PC-3 (cell line): Measurements from ENCODE around the gene SHISA8.

ENCODE experiments used
- EZH2 ChIP-seq: fragments of 300-600 bp; sonication (generic); IDR thresholded peaks from one replicate; pipeline ENCODE4 v1.6.1; 2017; ENCODE audit warnings: antibody characterized with exemption, mild to moderate bottlenecking, low read length; ENCODE audit not compliant: unreplicated experiment
- EZH2phosphoT487 ChIP-seq: fragments of 300-600 bp; sonication (generic); IDR thresholded peaks from 2 replicates; pipeline ENCODE4 v1.6.1; 2018; ENCODE audit warnings: mild to moderate bottlenecking, antibody characterized with exemption, low read length, borderline replicate concordance
- TF ChIP-seq, protein P1 (sequence below): fragments of 300-600 bp; sonication (generic); conservative IDR thresholded peaks from 2 replicates; pipeline ENCODE4 v1.5.1; 2017; ENCODE audit warnings: antibody characterized with exemption, low read depth, mild to moderate bottlenecking, low read length

DNA sequence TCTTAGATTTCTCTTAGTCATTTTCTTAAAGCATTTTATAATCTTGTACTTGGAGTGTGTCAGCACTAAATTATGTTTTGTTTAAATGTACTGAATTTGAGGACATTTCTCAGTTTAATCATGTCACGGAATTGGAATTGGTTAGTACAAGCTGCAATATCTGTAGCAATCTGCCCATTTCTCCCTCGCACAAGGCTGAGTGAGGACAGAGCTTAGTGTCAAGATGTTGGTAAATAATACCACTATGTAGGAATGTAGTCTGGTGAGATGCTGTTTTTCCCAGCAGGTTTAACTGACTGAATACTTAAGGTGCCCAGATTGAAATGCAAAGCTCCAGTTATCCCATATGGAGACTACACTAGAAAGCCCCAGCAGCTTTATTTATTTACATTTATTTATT lies 51.4 kb downstream of the SHISA8 start:
- TF ChIP-seq, protein P1, sequence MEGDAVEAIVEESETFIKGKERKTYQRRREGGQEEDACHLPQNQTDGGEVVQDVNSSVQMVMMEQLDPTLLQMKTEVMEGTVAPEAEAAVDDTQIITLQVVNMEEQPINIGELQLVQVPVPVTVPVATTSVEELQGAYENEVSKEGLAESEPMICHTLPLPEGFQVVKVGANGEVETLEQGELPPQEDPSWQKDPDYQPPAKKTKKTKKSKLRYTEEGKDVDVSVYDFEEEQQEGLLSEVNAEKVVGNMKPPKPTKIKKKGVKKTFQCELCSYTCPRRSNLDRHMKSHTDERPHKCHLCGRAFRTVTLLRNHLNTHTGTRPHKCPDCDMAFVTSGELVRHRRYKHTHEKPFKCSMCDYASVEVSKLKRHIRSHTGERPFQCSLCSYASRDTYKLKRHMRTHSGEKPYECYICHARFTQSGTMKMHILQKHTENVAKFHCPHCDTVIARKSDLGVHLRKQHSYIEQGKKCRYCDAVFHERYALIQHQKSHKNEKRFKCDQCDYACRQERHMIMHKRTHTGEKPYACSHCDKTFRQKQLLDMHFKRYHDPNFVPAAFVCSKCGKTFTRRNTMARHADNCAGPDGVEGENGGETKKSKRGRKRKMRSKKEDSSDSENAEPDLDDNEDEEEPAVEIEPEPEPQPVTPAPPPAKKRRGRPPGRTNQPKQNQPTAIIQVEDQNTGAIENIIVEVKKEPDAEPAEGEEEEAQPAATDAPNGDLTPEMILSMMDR: no peak
- no peak for TF ChIP-seq EZH2
- no peak for TF ChIP-seq EZH2phosphoT487
